Keratinocyte (primary cell): ENCODE data around the gene CTNND2. TPM values are rescaled to one million over a fixed set of nuclear protein-coding genes. Genes with fewer than 3 reads are reported as not detected.

Source experiments
- DNase-seq: peaks from one replicate; pipeline ENCODE4 v3.0.0-alpha.2; 2011; ENCODE audit warnings: low read depth, missing footprints, low spot score
- FAIRE-seq: peaks from 2 replicates; lab custom pipeline; 2011; peaks lifted over from hg19 to GRCh38; lab: Jason Lieb, UNC
- H2AFZ ChIP-seq: 2 replicates; pipeline ENCODE4 v1.6.0; 2012; ENCODE audit warnings: low read length, control low read depth, inconsistent platforms; ENCODE audit not compliant: control insufficient read depth
- H3K27ac ChIP-seq: 2 replicates; pipeline ENCODE4 v1.5.1; 2011; ENCODE audit warnings: low read length; ENCODE audit not compliant: control insufficient read depth, insufficient read depth
- H3K27me3 ChIP-seq: 3 replicates; pipeline ENCODE4 v1.6.0; 2011; ENCODE audit warnings: low read length; ENCODE audit not compliant: control insufficient read depth, insufficient read depth; ENCODE audit errors: extremely low read depth
- H3K36me3 ChIP-seq, 2 experiments: 2 replicates in 1 of 2; 3 replicates in 1 of 2; pipeline ENCODE4 v1.5.1; 2011; ENCODE audit warnings: low read length in 2 of 2, mild to moderate bottlenecking in 1 of 2; ENCODE audit not compliant: control insufficient read depth in 2 of 2, insufficient read depth in 2 of 2; ENCODE audit errors: extremely low read depth in 1 of 2
- H3K4me1 ChIP-seq: 3 replicates; pipeline ENCODE4 v1.5.1; 2011; ENCODE audit warnings: low read length; ENCODE audit not compliant: control insufficient read depth, insufficient read depth; ENCODE audit errors: extremely low read depth
- H3K4me2 ChIP-seq: 3 replicates; pipeline ENCODE4 v1.6.0; 2011; ENCODE audit warnings: low read depth, low read length; ENCODE audit not compliant: control insufficient read depth, insufficient read depth; ENCODE audit errors: extremely low read depth
- H3K4me3 ChIP-seq, 3 experiments: fragments of 200-600 bp in 1 of 3; sonication (generic) in 1 of 3; 2 replicates in 2 of 3; 3 replicates in 1 of 3; pipeline ENCODE4 v1.5.1; 2011 to 2016; ENCODE audit warnings: low read length in 3 of 3, mild to moderate bottlenecking in 3 of 3, control low read depth in 2 of 3, inconsistent platforms in 1 of 3, low read depth in 1 of 3, mixed read lengths in 1 of 3, mixed run types in 1 of 3, moderate library complexity in 1 of 3; ENCODE audit not compliant: control insufficient read depth in 2 of 3, insufficient read depth in 2 of 3; ENCODE audit errors: extremely low read depth in 1 of 3
- H3K79me2 ChIP-seq: 2 replicates; pipeline ENCODE4 v1.6.0; 2012; ENCODE audit warnings: low read length; ENCODE audit not compliant: control insufficient read depth, insufficient read depth
- H3K9ac ChIP-seq: 3 replicates; pipeline ENCODE4 v1.6.0; 2011; ENCODE audit warnings: low read length; ENCODE audit not compliant: control insufficient read depth, insufficient read depth; ENCODE audit errors: extremely low read depth
- H3K9me1 ChIP-seq: 3 replicates; pipeline ENCODE4 v1.6.0; 2011; ENCODE audit warnings: low read length; ENCODE audit not compliant: control insufficient read depth, insufficient read depth; ENCODE audit errors: extremely low read depth
- H3K9me3 ChIP-seq: 2 replicates; pipeline ENCODE4 v1.5.1; 2012; ENCODE audit warnings: low read depth, low read length; ENCODE audit not compliant: control insufficient read depth
- H4K20me1 ChIP-seq: 3 replicates; pipeline ENCODE4 v1.6.0; 2011; ENCODE audit warnings: low read length; ENCODE audit not compliant: control insufficient read depth, insufficient read depth; ENCODE audit errors: extremely low read depth
- CTCF ChIP-seq, 3 experiments: IDR thresholded peaks in 1 of 3; conservative IDR thresholded peaks in 1 of 3; optimal IDR thresholded peaks in 1 of 3; 2 replicates in 2 of 3; 3 replicates in 1 of 3; pipeline versions ENCODE3 to v1.5.1; 2011; ENCODE audit warnings: low read length in 3 of 3, mild to moderate bottlenecking in 3 of 3, moderate library complexity in 2 of 3, control low read depth in 1 of 3, inconsistent platforms in 1 of 3; ENCODE audit not compliant: insufficient read depth in 2 of 3; ENCODE audit errors: extremely low read depth in 1 of 3
- EZH2 ChIP-seq: IDR thresholded peaks from one replicate; pipeline ENCODE4 v1.6.1; 2012; ENCODE audit warnings: inconsistent platforms, mild to moderate bottlenecking, low read length, moderate library complexity
- dilution Hi-C: fragments of 300-500 bp; cut with MboI; formaldehyde crosslinking; loops from one replicate; pipeline ENCODE4 v1.7.0; 2020; ENCODE audit warnings: low sequenced_read_pairs; ENCODE audit not compliant: extremely low pct_ligation_motif_present
- polyA plus RNA-seq, 5 experiments: library from polyadenylated mRNA; depleted of rRNA in 3 of 5; stranded (reverse) in 3 of 5; stranded (forward) in 1 of 5; unstranded in 1 of 5; fragments of >200 nt; gene quantifications; 1 replicate in 1 of 5; 2 replicates in 3 of 5; 3 replicates in 1 of 5; pipeline versions ENCODE4 v1.2.1 to v1.2.3, GENCODE V29; 2011 to 2012; ENCODE audit warnings: missing spikeins in 2 of 5, low read depth in 1 of 5, low replicate concordance in 1 of 5

Gene CTNND2
- polyA plus RNA-seq, 1 donor (not counting 4 experiments of a cell fraction or from before 2014, with no cell fraction given): not detected

GRCh38 chr5:11511878-11512277 lies 392.4 kb downstream of the CTNND2 start:
- Histone ChIP-seq H3K9me1 (no peaks in the 10 kb centered on the region), H3K36me3 (no peaks in the 10 kb centered on the region), H3K4me3 (no peak overlapping the region), H3K4me2 (no peak overlapping the region), H3K27me3 (no peaks in the 10 kb centered on the region), H4K20me1 (no peaks in the 10 kb centered on the region), H3K9me3 (no peaks in the 10 kb centered on the region), H3K9ac (no peak overlapping the region), H3K4me1 (no peaks in the 10 kb centered on the region), H3K79me2 (no peaks in the 10 kb centered on the region), H3K27ac (no peak overlapping the region), H2AFZ (no peak overlapping the region)
- no peak for FAIRE-seq
- no peak for DNase-seq
- TF ChIP-seq CTCF (optimal IDR thresholded peaks at IDR 0.05 in 1 of 3, IDR thresholded peaks at IDR 0.05 in 1 of 3, conservative IDR thresholded peaks at IDR 0.05 in 1 of 3; ENCODE audit: extremely low read depth in 1 of 3, insufficient read depth in 2 of 3, low read length in 3 of 3) (no peak), EZH2 (no peak)
- dilution Hi-C loops: no loop called here

- FAIRE-seq: no peak
- dilution Hi-C loops: no loop called here
These were observed 393.4 kb downstream of the CTNND2 start for GRCh38 chr5:11510889-11511288.

More at GRCh38 chr5:11510889-11511288, 393.4 kb downstream of the CTNND2 start:
- Histone ChIP-seq H3K9ac (no peak overlapping the region), H3K79me2 (no peaks in the 10 kb centered on the region), H3K36me3 (no peaks in the 10 kb centered on the region), H3K27ac (no peak overlapping the region), H3K4me1 (no peaks in the 10 kb centered on the region), H3K9me3 (no peaks in the 10 kb centered on the region), H3K9me1 (no peaks in the 10 kb centered on the region), H2AFZ (no peak overlapping the region), H3K27me3 (no peaks in the 10 kb centered on the region), H3K4me2 (no peak overlapping the region), H3K4me3 (no peak overlapping the region), H4K20me1 (no peaks in the 10 kb centered on the region)
- TF ChIP-seq CTCF (optimal IDR thresholded peaks at IDR 0.05 in 1 of 3, IDR thresholded peaks at IDR 0.05 in 1 of 3, conservative IDR thresholded peaks at IDR 0.05 in 1 of 3; ENCODE audit: extremely low read depth in 1 of 3, insufficient read depth in 2 of 3, low read length in 3 of 3) (no peak), EZH2 (no peak)
- no peak for DNase-seq
